Caco-2 (cell line): Measurements from ENCODE around the gene AFAP1L2. TPM values are rescaled to one million over a fixed set of nuclear protein-coding genes. Genes with fewer than 3 reads are reported as not detected.

Experiments
- BruUV-seq: library from RNA; stranded (reverse); fragments of 400-500 nt; replicated peaks from 2 replicates; lab custom pipeline; 2021; lab: Mats Ljungman, UMichigan
- CTCF ChIA-PET: fragments of 300-600 bp; sonication (Branson Sonifier 250); formaldehyde crosslinking; loops from one replicate; lab custom pipeline; 2022; ENCODE audit warnings: antibody characterized with exemption; lab: Charles Lee
- POLR2A ChIA-PET: fragments of 300-600 bp; sonication (Branson Sonifier 250); formaldehyde crosslinking; loops from one replicate; lab custom pipeline; 2022; ENCODE audit warnings: antibody characterized with exemption; lab: Charles Lee
- DNase-seq, 2 experiments: peaks; one replicate each; pipeline versions ENCODE4 v3.0.0 to v3.0.0-alpha.2; 2020 to 2022
- H3K27me3 ChIP-seq: replicated peaks from 2 replicates; pipeline ENCODE4 v1.6.0; 2011; ENCODE audit warnings: low read length; ENCODE audit not compliant: control insufficient read depth, insufficient read depth
- H3K36me3 ChIP-seq: 2 replicates; pipeline ENCODE4 v1.5.1; 2011; ENCODE audit warnings: low read length; ENCODE audit not compliant: control insufficient read depth, insufficient read depth
- H3K4me1 ChIP-seq: fragments of 250-450 bp; sonication (Bioruptor Pico); 2 replicates; pipeline ENCODE4 v1.5.1; 2020; ENCODE audit warnings: mild to moderate bottlenecking
- H3K4me3 ChIP-seq: 2 replicates; pipeline ENCODE4 v1.5.1; 2011; ENCODE audit warnings: low read depth, mild to moderate bottlenecking, control low read depth, low read length
- H3K9me3 ChIP-seq: fragments of 250-450 bp; sonication (Bioruptor Pico); 2 replicates; pipeline ENCODE4 v1.5.1; 2020; ENCODE audit warnings: mild to moderate bottlenecking, moderate library complexity
- H3K27ac Mint-ChIP-seq: one replicate; pipeline ENCODE4 v1.8.0; 2022; ENCODE audit warnings: mixed read lengths; ENCODE audit not compliant: unreplicated experiment
- H3K27me3 Mint-ChIP-seq: one replicate; pipeline ENCODE4 v1.8.0; 2022; ENCODE audit warnings: mixed read lengths; ENCODE audit not compliant: insufficient read depth, unreplicated experiment
- H3K36me3 Mint-ChIP-seq: one replicate; pipeline ENCODE4 v1.8.0; 2022; ENCODE audit warnings: mild to moderate bottlenecking, mixed read lengths; ENCODE audit not compliant: insufficient read depth, unreplicated experiment
- H3K4me1 Mint-ChIP-seq: one replicate; pipeline ENCODE4 v1.8.0; 2022; ENCODE audit warnings: low read depth, mixed read lengths; ENCODE audit not compliant: unreplicated experiment
- H3K4me3 Mint-ChIP-seq: one replicate; pipeline ENCODE4 v1.8.0; 2022; ENCODE audit warnings: mild to moderate bottlenecking, moderate library complexity, mixed read lengths; ENCODE audit not compliant: unreplicated experiment
- H3K9me3 Mint-ChIP-seq: one replicate; pipeline ENCODE4 v1.8.0; 2022; ENCODE audit warnings: mixed read lengths; ENCODE audit not compliant: unreplicated experiment
- CTCF ChIP-seq, 2 experiments: fragments of 200-600 bp in 1 of 2; IDR thresholded peaks; 1 replicate in 1 of 2; 2 replicates in 1 of 2; pipeline versions ENCODE4 v1.5.1 to v1.8.0; 2011 to 2022; ENCODE audit warnings: antibody characterized with exemption in 1 of 2, control low read depth in 1 of 2, inconsistent platforms in 1 of 2, low read depth in 1 of 2, low read length in 1 of 2, mild to moderate bottlenecking in 1 of 2, moderate library complexity in 1 of 2; ENCODE audit not compliant: insufficient read depth in 1 of 2, severe bottlenecking in 1 of 2, unreplicated experiment in 1 of 2
- intact Hi-C: fragments of 100-400 bp; cut with micrococcal nuclease; formaldehyde crosslinking; loops from one replicate; pipeline ENCODE4 v1.10.0; 2022; ENCODE audit not compliant: unreplicated experiment
- total RNA-seq: library from RNA; stranded (reverse); gene quantifications from 2 replicates; pipeline ENCODE4 v1.2.3, GENCODE V29; 2022

Gene AFAP1L2
- total RNA-seq, 1 experiment from 2014 or later, result 2.3 TPM

DNA sequence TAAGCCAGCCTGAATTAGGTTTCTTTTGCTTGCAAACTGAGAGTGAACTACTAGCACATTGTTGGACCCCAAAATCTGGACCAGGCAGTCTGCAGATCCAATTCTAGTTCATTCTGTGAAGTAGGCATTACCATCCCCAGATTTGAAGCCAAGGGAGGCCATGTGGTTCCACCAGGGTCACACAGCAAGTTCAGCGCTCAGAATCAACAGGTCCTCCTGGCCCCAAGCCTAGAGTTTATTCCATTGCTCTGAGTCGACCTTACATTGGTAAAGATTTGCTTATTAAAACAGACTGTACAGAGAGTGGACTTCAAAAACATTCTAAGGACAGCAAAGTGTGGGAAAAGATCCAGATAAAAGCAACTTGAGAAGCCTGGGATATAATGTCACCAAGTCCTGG lies 50.9 kb downstream of the AFAP1L2 start:
- Mint-ChIP-seq H3K36me3 (no peaks in the 10 kb centered on the region), H3K4me3 (no peak overlapping the region), H3K27me3 (no peaks in the 10 kb centered on the region), H3K9me3 (no peaks in the 10 kb centered on the region), H3K27ac (no peak overlapping the region), H3K4me1 (peaks cover 16% of the 10 kb centered on the region)
- intact Hi-C loops, result no loop called here
- Histone ChIP-seq H3K4me3 (no peak overlapping the region), H3K9me3 (no peaks in the 10 kb centered on the region), H3K36me3 (no peaks in the 10 kb centered on the region), H3K4me1 (peaks cover 17% of the 10 kb centered on the region), H3K27me3 (no peaks in the 10 kb centered on the region)
- BruUV-seq, result no TSS peak
- ChIA-PET CTCF (no interaction called here), POLR2A (no interaction called here)
- no peak for TF ChIP-seq CTCF (IDR thresholded peaks at IDR 0.05; ENCODE audit: insufficient read depth in 1 of 2, low read depth in 1 of 2, low read length in 1 of 2, severe bottlenecking in 1 of 2, unreplicated experiment in 1 of 2)
- no peak for DNase-seq

DNA sequence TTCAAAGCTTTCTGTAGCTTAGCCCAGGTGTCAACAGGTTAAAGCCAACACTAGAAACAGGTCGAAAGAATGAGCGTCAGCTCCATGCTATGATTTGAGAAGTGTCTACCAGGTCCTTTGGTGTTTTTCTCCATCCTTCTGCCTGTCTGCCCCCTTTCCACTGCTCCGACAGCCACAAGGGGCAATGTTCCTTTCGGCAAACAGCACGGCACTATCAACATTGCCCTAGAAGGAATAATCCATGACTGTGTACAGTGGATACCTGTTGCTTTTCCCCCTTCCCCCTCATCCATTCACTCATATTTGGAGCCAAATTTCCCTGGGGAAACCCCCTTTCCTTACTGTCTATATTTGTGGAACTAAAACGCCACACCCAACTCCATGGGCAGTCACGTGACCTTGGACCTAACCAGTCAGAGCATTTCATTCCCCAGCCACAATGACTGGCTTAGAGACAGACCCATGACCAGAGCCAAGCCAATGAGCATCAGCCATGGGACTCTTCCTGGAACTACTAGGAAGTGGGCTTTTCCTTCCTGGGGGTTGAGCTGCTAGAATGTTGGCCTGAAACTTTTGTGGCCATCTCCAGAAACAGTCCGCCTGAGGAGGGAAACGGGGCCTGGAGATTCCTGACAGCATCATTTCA lies 51.5 kb downstream of the AFAP1L2 start:
- H3K4me1 Mint-ChIP-seq, result peaks cover 16% of the 10 kb centered on the region
- DNase-seq, result no peak
- no peak overlapping the region for H3K27ac Mint-ChIP-seq
- CTCF ChIA-PET, result no interaction called here
- no peaks in the 10 kb centered on the region for H3K36me3 Mint-ChIP-seq
- H3K36me3 ChIP-seq, result no peaks in the 10 kb centered on the region
- intact Hi-C loops, result no loop called here
- no peaks in the 10 kb centered on the region for H3K27me3 ChIP-seq
- no peaks in the 10 kb centered on the region for H3K9me3 Mint-ChIP-seq
- no peak for TF ChIP-seq CTCF (IDR thresholded peaks at IDR 0.05; ENCODE audit: insufficient read depth in 1 of 2, low read depth in 1 of 2, low read length in 1 of 2, severe bottlenecking in 1 of 2, unreplicated experiment in 1 of 2)
- no TSS peak for BruUV-seq
- H3K4me3 Mint-ChIP-seq, result no peak overlapping the region
- H3K27me3 Mint-ChIP-seq, result no peaks in the 10 kb centered on the region
- POLR2A ChIA-PET, result no interaction called here
- H3K9me3 ChIP-seq, result no peaks in the 10 kb centered on the region
- no peak overlapping the region for H3K4me3 ChIP-seq
- peaks cover 17% of the 10 kb centered on the region for H3K4me1 ChIP-seq

GRCh38 chr10:114350751-114351150 lies 53.6 kb downstream of the AFAP1L2 start:
- Histone ChIP-seq H3K9me3 (no peaks in the 10 kb centered on the region), H3K27me3 (no peaks in the 10 kb centered on the region), H3K4me1 (peaks cover 31% of the 10 kb centered on the region), H3K4me3 (no peak overlapping the region), H3K36me3 (no peaks in the 10 kb centered on the region)
- POLR2A ChIA-PET, result no interaction called here
- intact Hi-C loops, result no loop called here
- Mint-ChIP-seq H3K4me3 (no peak overlapping the region), H3K27me3 (no peaks in the 10 kb centered on the region), H3K27ac (no peak overlapping the region), H3K9me3 (no peaks in the 10 kb centered on the region), H3K4me1 (peaks cover 31% of the 10 kb centered on the region), H3K36me3 (no peaks in the 10 kb centered on the region)
- BruUV-seq, result no TSS peak
- DNase-seq, result no peak
- TF ChIP-seq CTCF (IDR thresholded peaks at IDR 0.05; ENCODE audit: insufficient read depth in 1 of 2, low read depth in 1 of 2, low read length in 1 of 2, severe bottlenecking in 1 of 2, unreplicated experiment in 1 of 2), result no peak
- CTCF ChIA-PET, result no interaction called here
